Measurements from ENCODE around the gene MAEA.

The MAEA gene

GRCh38 chr4:1349359-1350168 is 59.9 kb downstream of the MAEA start:
- Histone ChIP-seq H3K4me1 (ENCODE audit: insufficient read depth, low read length, severe bottlenecking) (peaks cover 23% of the 10 kb centered on the region), H4K20me1 (ENCODE audit: insufficient read depth, low read length) (no peaks in the 10 kb centered on the region), H3K9ac (ENCODE audit: low read length) (no peak overlapping the region), H3K9me3 (ENCODE audit: low read length) (no peaks in the 10 kb centered on the region), H3K27ac (ENCODE audit: low read depth, low read length, poor library complexity, severe bottlenecking) (no peak overlapping the region), H3K9me2 (ENCODE audit: low read depth, low read length) (no peaks in the 10 kb centered on the region), H3F3A (ENCODE audit: insufficient read depth, low read length) (no peaks in the 10 kb centered on the region), H3K4me2 (ENCODE audit: low read length) (no peak overlapping the region), H2AFZ (ENCODE audit: low read length) (no peak overlapping the region), H3K36me3 (ENCODE audit: insufficient read depth, low read length) (0 out of 2 replicates have a peak, but pooled peaks cover 4% of the 10 kb centered on the region), H3K4me3 (ENCODE audit: low read depth, low read length, poor library complexity, severe bottlenecking) (no peak overlapping the region), H3K79me2 (ENCODE audit: insufficient read depth, low read length) (no peaks in the 10 kb centered on the region), H3K27me3 (ENCODE audit: insufficient read depth, low read length) (no peaks in the 10 kb centered on the region)
- TF ChIP-seq EZH2 (IDR thresholded peaks at IDR 0.05; ENCODE audit: borderline replicate concordance, low read length) = no peak
- no peak for TF ChIP-seq CTCF (IDR thresholded peaks at IDR 0.05; ENCODE audit: low read length)

- Histone ChIP-seq H3K36me3 (ENCODE audit: insufficient read depth, low read length) (0 out of 2 replicates have a peak, but pooled peaks cover 4% of the 10 kb centered on the region), H3K27ac (ENCODE audit: low read depth, low read length, poor library complexity, severe bottlenecking) (no peak overlapping the region), H3K9me2 (ENCODE audit: low read depth, low read length) (no peaks in the 10 kb centered on the region), H3K4me1 (ENCODE audit: insufficient read depth, low read length, severe bottlenecking) (peaks cover 23% of the 10 kb centered on the region), H3F3A (ENCODE audit: insufficient read depth, low read length) (no peaks in the 10 kb centered on the region), H3K27me3 (ENCODE audit: insufficient read depth, low read length) (no peaks in the 10 kb centered on the region), H2AFZ (ENCODE audit: low read length) (no peak overlapping the region), H4K20me1 (ENCODE audit: insufficient read depth, low read length) (no peaks in the 10 kb centered on the region), H3K4me2 (ENCODE audit: low read length) (no peak overlapping the region), H3K79me2 (ENCODE audit: insufficient read depth, low read length) (no peaks in the 10 kb centered on the region), H3K4me3 (ENCODE audit: low read depth, low read length, poor library complexity, severe bottlenecking) (no peak overlapping the region), H3K9ac (ENCODE audit: low read length) (no peak overlapping the region), H3K9me3 (ENCODE audit: low read length) (no peaks in the 10 kb centered on the region)
- TF ChIP-seq EZH2 (IDR thresholded peaks at IDR 0.05; ENCODE audit: borderline replicate concordance, low read length) (no peak), CTCF (IDR thresholded peaks at IDR 0.05; ENCODE audit: low read length) (no peak)
Observed at GRCh38 chr4:1350169-1350520, 60.5 kb downstream of the MAEA start.

DNA sequence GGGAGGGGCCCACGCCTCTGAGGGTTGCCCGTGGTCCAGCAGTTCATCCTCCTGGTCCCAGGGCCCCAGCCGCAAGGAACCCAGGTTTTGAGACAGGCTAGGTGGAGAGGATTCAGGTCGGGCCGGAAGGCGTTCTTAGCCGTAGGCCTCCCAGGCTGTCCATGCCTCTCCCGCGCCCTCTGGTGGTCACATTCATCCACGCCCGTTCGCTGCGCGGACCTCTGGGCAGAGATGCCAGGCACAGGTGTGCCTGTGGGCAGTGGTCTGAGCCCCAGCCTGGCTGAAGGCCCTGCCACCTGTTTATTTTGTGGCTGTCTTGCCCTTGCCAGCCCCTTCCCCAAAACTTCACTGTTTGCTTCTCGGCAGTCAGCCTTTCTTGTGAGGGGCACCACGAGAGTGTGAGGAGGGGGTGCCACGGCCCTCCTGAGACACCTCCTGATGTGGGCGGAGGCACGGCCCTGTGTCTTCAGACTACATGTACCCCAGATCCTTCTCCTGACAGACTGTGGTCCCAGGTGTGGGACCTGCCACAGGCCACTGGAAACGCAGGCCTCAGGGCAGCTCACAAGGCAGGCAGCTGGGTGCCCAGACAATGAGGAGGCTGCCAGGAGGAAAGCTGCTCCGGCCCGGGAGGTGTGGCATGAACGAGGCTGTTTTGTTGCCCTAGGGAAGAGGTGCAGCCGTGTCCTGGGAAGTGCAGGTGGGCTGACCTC is 62.3 kb downstream of the MAEA start:
- no peak overlapping the region for H3K4me2 ChIP-seq (ENCODE audit: low read length)

More for the DNA sequence above, 62.3 kb downstream of the MAEA start:
- H3K36me3 ChIP-seq (ENCODE audit: insufficient read depth, low read length) = 0 out of 2 replicates have a peak, but pooled peaks cover 4% of the 10 kb centered on the region
- H2AFZ ChIP-seq (ENCODE audit: low read length) = no peak overlapping the region
- H3K9me3 ChIP-seq (ENCODE audit: low read length) = no peaks in the 10 kb centered on the region
- no peak overlapping the region for H3K4me3 ChIP-seq (ENCODE audit: low read depth, low read length, poor library complexity, severe bottlenecking)
- H3K79me2 ChIP-seq (ENCODE audit: insufficient read depth, low read length) = no peaks in the 10 kb centered on the region
- TF ChIP-seq CTCF (IDR thresholded peaks at IDR 0.05; ENCODE audit: low read length) = peak; percentile 69
- no peak for TF ChIP-seq EZH2 (IDR thresholded peaks at IDR 0.05; ENCODE audit: borderline replicate concordance, low read length)
- H3K4me1 ChIP-seq (ENCODE audit: insufficient read depth, low read length, severe bottlenecking) = peaks cover 18% of the 10 kb centered on the region
- H3K27me3 ChIP-seq (ENCODE audit: insufficient read depth, low read length) = no peaks in the 10 kb centered on the region
- no peak overlapping the region for H3K27ac ChIP-seq (ENCODE audit: low read depth, low read length, poor library complexity, severe bottlenecking)
- no peaks in the 10 kb centered on the region for H4K20me1 ChIP-seq (ENCODE audit: insufficient read depth, low read length)
- no peaks in the 10 kb centered on the region for H3K9me2 ChIP-seq (ENCODE audit: low read depth, low read length)
- no peaks in the 10 kb centered on the region for H3F3A ChIP-seq (ENCODE audit: insufficient read depth, low read length)
- peak overlapping the region; percentile 53; the same call in 1 of the 2 replicates for H3K9ac ChIP-seq (ENCODE audit: low read length)

Data from OCI-LY1 (cell line).